Keratinocyte (primary cell): Measurements from ENCODE around the gene SLC38A8. TPM values are rescaled to one million over a fixed set of nuclear protein-coding genes. Genes with fewer than 3 reads are reported as not detected.

Experiments
- DNase-seq: peaks from one replicate; pipeline ENCODE4 v3.0.0-alpha.2; 2011; ENCODE audit warnings: low read depth, missing footprints, low spot score
- FAIRE-seq: peaks from 2 replicates; lab custom pipeline; 2011; peaks lifted over from hg19 to GRCh38; lab: Jason Lieb, UNC
- H2AFZ ChIP-seq: 2 replicates; pipeline ENCODE4 v1.6.0; 2012; ENCODE audit warnings: low read length, control low read depth, inconsistent platforms; ENCODE audit not compliant: control insufficient read depth
- H3K27ac ChIP-seq: 2 replicates; pipeline ENCODE4 v1.5.1; 2011; ENCODE audit warnings: low read length; ENCODE audit not compliant: control insufficient read depth, insufficient read depth
- H3K27me3 ChIP-seq: 3 replicates; pipeline ENCODE4 v1.6.0; 2011; ENCODE audit warnings: low read length; ENCODE audit not compliant: control insufficient read depth, insufficient read depth; ENCODE audit errors: extremely low read depth
- H3K36me3 ChIP-seq, 2 experiments: 2 replicates in 1 of 2; 3 replicates in 1 of 2; pipeline ENCODE4 v1.5.1; 2011; ENCODE audit warnings: low read length in 2 of 2, mild to moderate bottlenecking in 1 of 2; ENCODE audit not compliant: control insufficient read depth in 2 of 2, insufficient read depth in 2 of 2; ENCODE audit errors: extremely low read depth in 1 of 2
- H3K4me1 ChIP-seq: 3 replicates; pipeline ENCODE4 v1.5.1; 2011; ENCODE audit warnings: low read length; ENCODE audit not compliant: control insufficient read depth, insufficient read depth; ENCODE audit errors: extremely low read depth
- H3K4me2 ChIP-seq: 3 replicates; pipeline ENCODE4 v1.6.0; 2011; ENCODE audit warnings: low read depth, low read length; ENCODE audit not compliant: control insufficient read depth, insufficient read depth; ENCODE audit errors: extremely low read depth
- H3K4me3 ChIP-seq, 3 experiments: fragments of 200-600 bp in 1 of 3; sonication (generic) in 1 of 3; 2 replicates in 2 of 3; 3 replicates in 1 of 3; pipeline ENCODE4 v1.5.1; 2011 to 2016; ENCODE audit warnings: low read length in 3 of 3, mild to moderate bottlenecking in 3 of 3, control low read depth in 2 of 3, inconsistent platforms in 1 of 3, low read depth in 1 of 3, mixed read lengths in 1 of 3, mixed run types in 1 of 3, moderate library complexity in 1 of 3; ENCODE audit not compliant: control insufficient read depth in 2 of 3, insufficient read depth in 2 of 3; ENCODE audit errors: extremely low read depth in 1 of 3
- H3K79me2 ChIP-seq: 2 replicates; pipeline ENCODE4 v1.6.0; 2012; ENCODE audit warnings: low read length; ENCODE audit not compliant: control insufficient read depth, insufficient read depth
- H3K9ac ChIP-seq: 3 replicates; pipeline ENCODE4 v1.6.0; 2011; ENCODE audit warnings: low read length; ENCODE audit not compliant: control insufficient read depth, insufficient read depth; ENCODE audit errors: extremely low read depth
- H3K9me1 ChIP-seq: 3 replicates; pipeline ENCODE4 v1.6.0; 2011; ENCODE audit warnings: low read length; ENCODE audit not compliant: control insufficient read depth, insufficient read depth; ENCODE audit errors: extremely low read depth
- H3K9me3 ChIP-seq: 2 replicates; pipeline ENCODE4 v1.5.1; 2012; ENCODE audit warnings: low read depth, low read length; ENCODE audit not compliant: control insufficient read depth
- H4K20me1 ChIP-seq: 3 replicates; pipeline ENCODE4 v1.6.0; 2011; ENCODE audit warnings: low read length; ENCODE audit not compliant: control insufficient read depth, insufficient read depth; ENCODE audit errors: extremely low read depth
- EZH2 ChIP-seq: IDR thresholded peaks from one replicate; pipeline ENCODE4 v1.6.1; 2012; ENCODE audit warnings: inconsistent platforms, mild to moderate bottlenecking, low read length, moderate library complexity
- dilution Hi-C: fragments of 300-500 bp; cut with MboI; formaldehyde crosslinking; loops from one replicate; pipeline ENCODE4 v1.7.0; 2020; ENCODE audit warnings: low sequenced_read_pairs; ENCODE audit not compliant: extremely low pct_ligation_motif_present
- polyA plus RNA-seq, 5 experiments: library from polyadenylated mRNA; depleted of rRNA in 3 of 5; stranded (reverse) in 3 of 5; stranded (forward) in 1 of 5; unstranded in 1 of 5; fragments of >200 nt; gene quantifications; 1 replicate in 1 of 5; 2 replicates in 3 of 5; 3 replicates in 1 of 5; pipeline versions ENCODE4 v1.2.1 to v1.2.3, GENCODE V29; 2011 to 2012; ENCODE audit warnings: missing spikeins in 2 of 5, low read depth in 1 of 5, low replicate concordance in 1 of 5
- TF ChIP-seq, protein P1 (sequence below), 3 experiments: IDR thresholded peaks in 1 of 3; conservative IDR thresholded peaks in 1 of 3; optimal IDR thresholded peaks in 1 of 3; 2 replicates in 2 of 3; 3 replicates in 1 of 3; pipeline versions ENCODE3 to v1.5.1; 2011; ENCODE audit warnings: low read length in 3 of 3, mild to moderate bottlenecking in 3 of 3, moderate library complexity in 2 of 3, control low read depth in 1 of 3, inconsistent platforms in 1 of 3; ENCODE audit not compliant: insufficient read depth in 2 of 3; ENCODE audit errors: extremely low read depth in 1 of 3

SLC38A8 gene
- polyA plus RNA-seq, 1 donor (not counting 4 experiments of a cell fraction or from before 2014, with no cell fraction given), result not detected

DNA sequence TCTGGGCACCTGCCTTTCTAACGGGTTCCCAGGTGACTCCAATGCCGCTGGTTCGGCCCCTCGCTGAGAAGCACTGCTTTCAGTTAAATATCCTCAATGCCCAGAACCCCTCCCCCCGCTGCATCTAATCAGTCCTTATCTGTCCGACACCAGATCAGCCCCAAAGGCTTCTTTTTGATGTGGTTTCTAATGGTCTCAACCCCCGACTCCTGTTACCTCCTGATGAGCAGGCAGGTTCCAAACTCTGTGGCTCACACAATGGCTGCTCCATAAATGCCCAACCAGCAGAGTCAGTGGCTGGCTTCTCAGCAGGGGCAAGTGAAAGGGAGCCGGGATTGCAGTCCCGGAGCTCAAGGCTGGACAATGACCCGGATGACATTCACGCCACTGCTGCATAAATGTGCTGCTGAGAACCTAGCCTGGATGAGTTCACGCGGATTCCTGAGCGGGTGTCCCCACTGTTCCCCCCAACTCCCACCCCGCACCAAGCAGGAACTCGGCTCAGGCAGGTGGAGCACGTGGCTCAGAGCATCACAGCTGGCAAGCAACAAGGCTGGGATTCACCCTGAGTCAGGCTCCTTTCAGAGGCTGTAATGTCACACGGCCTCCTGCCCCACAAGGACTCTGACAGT is 1.0 kb upstream of the SLC38A8 start:
- DNase-seq (no peak), FAIRE-seq (no peak)
- TF ChIP-seq, protein P1, sequence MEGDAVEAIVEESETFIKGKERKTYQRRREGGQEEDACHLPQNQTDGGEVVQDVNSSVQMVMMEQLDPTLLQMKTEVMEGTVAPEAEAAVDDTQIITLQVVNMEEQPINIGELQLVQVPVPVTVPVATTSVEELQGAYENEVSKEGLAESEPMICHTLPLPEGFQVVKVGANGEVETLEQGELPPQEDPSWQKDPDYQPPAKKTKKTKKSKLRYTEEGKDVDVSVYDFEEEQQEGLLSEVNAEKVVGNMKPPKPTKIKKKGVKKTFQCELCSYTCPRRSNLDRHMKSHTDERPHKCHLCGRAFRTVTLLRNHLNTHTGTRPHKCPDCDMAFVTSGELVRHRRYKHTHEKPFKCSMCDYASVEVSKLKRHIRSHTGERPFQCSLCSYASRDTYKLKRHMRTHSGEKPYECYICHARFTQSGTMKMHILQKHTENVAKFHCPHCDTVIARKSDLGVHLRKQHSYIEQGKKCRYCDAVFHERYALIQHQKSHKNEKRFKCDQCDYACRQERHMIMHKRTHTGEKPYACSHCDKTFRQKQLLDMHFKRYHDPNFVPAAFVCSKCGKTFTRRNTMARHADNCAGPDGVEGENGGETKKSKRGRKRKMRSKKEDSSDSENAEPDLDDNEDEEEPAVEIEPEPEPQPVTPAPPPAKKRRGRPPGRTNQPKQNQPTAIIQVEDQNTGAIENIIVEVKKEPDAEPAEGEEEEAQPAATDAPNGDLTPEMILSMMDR (optimal IDR thresholded peaks at IDR 0.05 in 1 of 3, IDR thresholded peaks at IDR 0.05 in 1 of 3, conservative IDR thresholded peaks at IDR 0.05 in 1 of 3; ENCODE audit: extremely low read depth in 1 of 3, insufficient read depth in 2 of 3, low read length in 3 of 3), result no peak
- TF ChIP-seq EZH2, result peak; percentile 52
- Histone ChIP-seq H3K9me3 (no peaks in the 10 kb centered on the region), H3K27me3 (peaks cover 50% of the 10 kb centered on the region), H3K4me1 (no peaks in the 10 kb centered on the region), H2AFZ (no peak overlapping the region), H3K27ac (no peak overlapping the region), H3K4me3 (no peak overlapping the region), H3K36me3 (no peaks in the 10 kb centered on the region), H4K20me1 (no peaks in the 10 kb centered on the region), H3K4me2 (no peak overlapping the region), H3K79me2 (no peaks in the 10 kb centered on the region), H3K9me1 (no peaks in the 10 kb centered on the region), H3K9ac (no peak overlapping the region)
- dilution Hi-C loops, result no loop called here

DNA sequence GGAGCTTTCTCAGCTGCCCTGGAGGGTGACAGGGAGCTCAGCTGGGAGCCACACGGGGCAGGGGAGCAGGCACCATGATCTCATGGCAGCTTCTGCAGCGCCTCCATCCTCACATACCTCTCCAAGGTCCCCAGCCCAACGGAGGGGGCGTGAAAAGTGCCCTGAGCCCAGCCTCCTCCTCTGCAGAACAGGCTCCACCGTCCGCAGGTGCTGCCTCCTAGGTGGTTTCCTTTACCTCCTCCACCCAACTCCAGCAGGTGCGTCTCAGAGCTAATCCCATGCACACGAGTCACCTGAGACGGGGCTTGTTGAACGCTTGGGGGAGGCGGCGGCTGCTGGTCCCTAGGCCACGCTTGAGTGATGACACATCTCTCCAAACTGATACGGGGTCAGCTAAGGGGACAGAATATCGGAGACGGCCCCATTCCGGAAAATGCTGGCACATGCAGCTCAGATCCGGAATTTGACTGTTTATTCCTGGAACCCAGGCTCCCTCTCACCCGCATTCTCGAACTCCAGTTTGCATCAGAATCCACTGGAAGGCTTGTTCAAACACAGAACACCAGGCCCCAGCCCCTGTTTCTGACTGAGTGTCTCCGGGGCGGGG is 387 bp upstream of the SLC38A8 start:
- no peak for FAIRE-seq
- no peak overlapping the region for H3K9ac ChIP-seq
- no peak for DNase-seq
- H4K20me1 ChIP-seq, result no peaks in the 10 kb centered on the region
- H3K27me3 ChIP-seq, result peaks cover 52% of the 10 kb centered on the region
- H3K4me3 ChIP-seq, result no peak overlapping the region
- H3K27ac ChIP-seq, result no peak overlapping the region
- H3K9me1 ChIP-seq, result no peaks in the 10 kb centered on the region
- dilution Hi-C loops, result no loop called here
- TF ChIP-seq, protein P1 (optimal IDR thresholded peaks at IDR 0.05 in 1 of 3, IDR thresholded peaks at IDR 0.05 in 1 of 3, conservative IDR thresholded peaks at IDR 0.05 in 1 of 3; ENCODE audit: extremely low read depth in 1 of 3, insufficient read depth in 2 of 3, low read length in 3 of 3), result no peak
- TF ChIP-seq EZH2, result no peak
- H3K4me2 ChIP-seq, result no peak overlapping the region
- no peaks in the 10 kb centered on the region for H3K36me3 ChIP-seq
- no peaks in the 10 kb centered on the region for H3K9me3 ChIP-seq
- H2AFZ ChIP-seq, result no peak overlapping the region
- no peaks in the 10 kb centered on the region for H3K79me2 ChIP-seq
- no peaks in the 10 kb centered on the region for H3K4me1 ChIP-seq
